Glutamatergic neuron (in vitro differentiated cells): ENCODE results near the gene TMEM176B. TPM values are rescaled to one million over a fixed set of nuclear protein-coding genes. Genes with fewer than 3 reads are reported as not detected.
"Not testable (repeated sequence)": the region's sequence is repeated elsewhere in the genome, so short reads cannot be mapped to it uniquely, and the experiment has no call there.

ENCODE experiments used
- DNase-seq: peaks from one replicate; pipeline ENCODE4 v3.0.0; 2022
- H3K27ac Mint-ChIP-seq: one replicate; pipeline ENCODE4 v1.8.0; 2020; ENCODE audit warnings: mild to moderate bottlenecking, mixed read lengths, inconsistent platforms; ENCODE audit not compliant: unreplicated experiment
- H3K27me3 Mint-ChIP-seq: one replicate; pipeline ENCODE4 v1.8.0; 2020; ENCODE audit warnings: mild to moderate bottlenecking, moderate library complexity, mixed read lengths, inconsistent platforms; ENCODE audit not compliant: unreplicated experiment
- H3K36me3 Mint-ChIP-seq: one replicate; pipeline ENCODE4 v1.8.0; 2020; ENCODE audit warnings: mild to moderate bottlenecking, mixed read lengths, inconsistent platforms; ENCODE audit not compliant: unreplicated experiment
- H3K4me1 Mint-ChIP-seq: one replicate; pipeline ENCODE4 v1.8.0; 2020; ENCODE audit warnings: mild to moderate bottlenecking, low read depth, mixed read lengths, inconsistent platforms; ENCODE audit not compliant: unreplicated experiment
- H3K4me3 Mint-ChIP-seq: one replicate; pipeline ENCODE4 v1.8.0; 2020; ENCODE audit warnings: mild to moderate bottlenecking, mixed read lengths, inconsistent platforms; ENCODE audit not compliant: unreplicated experiment
- H3K9me3 Mint-ChIP-seq: one replicate; pipeline ENCODE4 v1.8.0; 2020; ENCODE audit warnings: mild to moderate bottlenecking, moderate library complexity, mixed read lengths, inconsistent platforms; ENCODE audit not compliant: unreplicated experiment
- total RNA-seq: library from RNA; stranded (reverse); fragmentation: NEBNext Ultra II Directional; extraction: Animal tissue kit (Norgen Biotek cat#: 25700); gene quantifications from one replicate; pipeline ENCODE4 v1.2.1, GENCODE V29; 2021; ENCODE audit not compliant: unreplicated experiment
- TF ChIP-seq, protein P1 (sequence below): fragments of 200-600 bp; sonication (generic); IDR thresholded peaks from one replicate; pipeline ENCODE4 v1.5.0; 2021; ENCODE audit not compliant: partially characterized antibody, unreplicated experiment

The TMEM176B gene
- total RNA-seq, 1 donor from 2014 or later: 0.44 TPM

DNA sequence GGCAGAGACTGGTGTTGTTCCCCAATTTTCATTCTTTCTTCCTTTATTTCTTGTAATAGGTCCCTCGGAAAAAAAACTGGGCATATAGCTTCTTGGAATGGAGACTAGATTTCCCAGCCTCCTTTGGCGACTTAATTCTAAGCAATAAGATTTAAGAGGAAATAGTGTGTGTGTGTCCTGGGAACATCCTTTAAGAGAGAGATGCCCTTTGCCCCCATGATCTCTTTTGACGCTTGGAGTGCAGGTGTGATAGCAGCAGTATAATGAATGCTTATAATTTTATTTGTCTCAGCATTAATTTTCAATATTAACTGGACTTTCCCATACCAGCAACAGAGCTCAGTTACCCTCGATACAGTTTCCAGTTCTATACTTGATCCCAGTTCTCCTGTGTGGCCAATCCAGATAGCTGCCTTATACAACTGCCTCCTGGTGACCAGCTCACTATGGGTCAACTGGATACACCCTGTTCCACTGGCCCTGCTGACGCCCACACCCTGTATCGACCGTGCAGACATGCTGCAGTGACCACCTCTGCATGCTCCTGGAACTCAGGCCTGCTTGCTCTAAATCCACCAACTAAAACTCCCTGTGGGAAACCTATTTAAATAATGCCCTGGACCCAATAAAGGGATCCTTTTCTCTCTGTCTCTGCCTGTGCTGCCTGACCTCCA is 14.3 kb upstream of the TMEM176B start:
- Mint-ChIP-seq H3K4me3 (no peak overlapping the region), H3K36me3 (peaks cover 7% of the 10 kb centered on the region), H3K27me3 (peaks cover 5% of the 10 kb centered on the region), H3K9me3 (peaks cover 10% of the 10 kb centered on the region), H3K27ac (no peak overlapping the region), H3K4me1 (no peaks in the 10 kb centered on the region)
- DNase-seq: no peak
- TF ChIP-seq, protein P1, sequence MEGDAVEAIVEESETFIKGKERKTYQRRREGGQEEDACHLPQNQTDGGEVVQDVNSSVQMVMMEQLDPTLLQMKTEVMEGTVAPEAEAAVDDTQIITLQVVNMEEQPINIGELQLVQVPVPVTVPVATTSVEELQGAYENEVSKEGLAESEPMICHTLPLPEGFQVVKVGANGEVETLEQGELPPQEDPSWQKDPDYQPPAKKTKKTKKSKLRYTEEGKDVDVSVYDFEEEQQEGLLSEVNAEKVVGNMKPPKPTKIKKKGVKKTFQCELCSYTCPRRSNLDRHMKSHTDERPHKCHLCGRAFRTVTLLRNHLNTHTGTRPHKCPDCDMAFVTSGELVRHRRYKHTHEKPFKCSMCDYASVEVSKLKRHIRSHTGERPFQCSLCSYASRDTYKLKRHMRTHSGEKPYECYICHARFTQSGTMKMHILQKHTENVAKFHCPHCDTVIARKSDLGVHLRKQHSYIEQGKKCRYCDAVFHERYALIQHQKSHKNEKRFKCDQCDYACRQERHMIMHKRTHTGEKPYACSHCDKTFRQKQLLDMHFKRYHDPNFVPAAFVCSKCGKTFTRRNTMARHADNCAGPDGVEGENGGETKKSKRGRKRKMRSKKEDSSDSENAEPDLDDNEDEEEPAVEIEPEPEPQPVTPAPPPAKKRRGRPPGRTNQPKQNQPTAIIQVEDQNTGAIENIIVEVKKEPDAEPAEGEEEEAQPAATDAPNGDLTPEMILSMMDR: no peak

DNA sequence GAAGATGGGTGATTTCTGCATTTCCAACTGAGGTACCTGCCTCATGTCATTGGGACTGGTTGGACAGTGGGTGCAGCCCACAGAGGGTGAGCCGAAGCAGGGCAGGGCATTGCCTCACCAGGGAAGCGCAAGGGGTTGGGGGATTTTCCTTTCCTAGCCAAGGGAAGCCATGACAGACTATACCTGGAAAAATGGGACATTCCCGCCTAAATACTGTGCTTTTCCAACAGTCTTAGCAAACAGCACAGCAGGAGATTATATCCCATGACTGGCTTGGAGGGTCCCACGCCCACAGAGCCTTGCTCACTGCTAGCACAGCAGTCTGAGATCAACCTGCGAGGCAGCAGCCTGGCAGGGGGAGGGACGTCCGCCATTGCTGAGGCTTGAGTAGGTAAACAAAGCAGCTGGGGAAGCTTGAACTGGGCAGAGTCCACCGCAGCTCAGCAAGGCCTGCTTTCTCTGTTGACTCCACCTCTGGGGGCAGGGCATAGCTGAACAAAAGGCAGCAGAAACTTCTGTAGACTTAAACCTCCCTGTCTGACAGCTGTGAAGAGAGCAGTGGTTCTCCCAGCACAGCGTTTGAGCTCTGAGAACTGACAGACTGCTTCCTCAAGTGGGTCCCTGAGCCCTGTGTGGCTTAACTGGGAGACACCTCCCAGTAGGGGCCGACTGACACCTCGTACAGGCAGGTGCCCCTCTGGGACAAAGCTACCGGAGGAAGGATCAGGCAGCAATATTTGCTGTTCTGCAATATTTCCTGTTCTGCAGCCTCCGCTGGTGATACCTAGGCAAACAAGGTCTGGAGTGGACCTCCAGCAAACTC is 7.7 kb upstream of the TMEM176B start:
- H3K4me1 Mint-ChIP-seq, H3K9me3 Mint-ChIP-seq, H3K4me3 Mint-ChIP-seq, DNase-seq, H3K27ac Mint-ChIP-seq: not testable (repeated sequence)
- H3K27me3 Mint-ChIP-seq: peaks cover 12% of the 10 kb centered on the region
- peaks cover 13% of the 10 kb centered on the region for H3K36me3 Mint-ChIP-seq

DNA sequence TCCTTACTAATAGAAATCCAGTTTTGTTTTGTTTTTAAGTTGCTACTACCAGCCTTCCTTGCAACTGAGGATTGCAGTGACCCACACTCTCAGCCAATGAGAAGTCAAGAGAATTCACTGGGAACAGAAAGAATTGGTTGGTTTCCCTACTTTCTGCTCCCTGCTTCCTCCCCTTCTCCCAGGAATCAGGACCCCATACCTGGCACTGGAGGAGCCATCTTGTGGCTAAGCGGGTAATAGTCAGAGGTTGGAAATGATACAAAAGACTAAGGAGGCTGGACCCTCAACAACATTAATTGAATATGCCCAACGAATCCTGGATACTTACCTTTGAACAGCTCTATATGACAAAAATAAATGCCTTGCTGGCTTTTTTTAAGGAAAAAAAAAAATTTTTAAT is 6.7 kb upstream of the TMEM176B start:
- H3K4me1 Mint-ChIP-seq: no peaks in the 10 kb centered on the region
- no peak overlapping the region for H3K27ac Mint-ChIP-seq
- no peak for DNase-seq
- H3K27me3 Mint-ChIP-seq: peaks cover 17% of the 10 kb centered on the region
- peaks cover 5% of the 10 kb centered on the region for H3K9me3 Mint-ChIP-seq
- TF ChIP-seq, protein P1: no peak
- H3K36me3 Mint-ChIP-seq: peaks cover 13% of the 10 kb centered on the region
- no peak overlapping the region for H3K4me3 Mint-ChIP-seq

DNA sequence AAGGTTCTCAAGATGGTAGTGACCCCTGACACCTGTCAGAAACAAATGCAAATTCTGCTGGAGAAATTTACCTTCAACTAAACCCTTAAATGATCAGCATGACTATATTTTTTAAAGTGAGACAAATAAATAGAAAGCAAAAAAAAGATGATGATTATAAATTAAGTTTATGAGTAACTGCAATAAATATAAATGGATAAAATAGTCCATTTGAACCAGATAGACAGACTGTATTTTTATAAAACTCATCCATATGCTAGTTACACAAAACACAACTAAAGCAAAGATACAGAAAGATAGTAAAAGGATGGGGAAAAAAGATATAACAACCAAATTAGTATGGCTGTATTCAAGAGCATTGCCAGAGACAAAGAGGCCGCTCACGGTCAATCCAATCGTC is 6.3 kb upstream of the TMEM176B start:
- no peak overlapping the region for H3K27ac Mint-ChIP-seq
- no peak overlapping the region for H3K4me3 Mint-ChIP-seq
- H3K9me3 Mint-ChIP-seq: peaks cover 5% of the 10 kb centered on the region
- H3K36me3 Mint-ChIP-seq: peaks cover 10% of the 10 kb centered on the region
- no peaks in the 10 kb centered on the region for H3K4me1 Mint-ChIP-seq
- DNase-seq: no peak
- H3K27me3 Mint-ChIP-seq: peaks cover 16% of the 10 kb centered on the region
- TF ChIP-seq, protein P1: no peak

DNA sequence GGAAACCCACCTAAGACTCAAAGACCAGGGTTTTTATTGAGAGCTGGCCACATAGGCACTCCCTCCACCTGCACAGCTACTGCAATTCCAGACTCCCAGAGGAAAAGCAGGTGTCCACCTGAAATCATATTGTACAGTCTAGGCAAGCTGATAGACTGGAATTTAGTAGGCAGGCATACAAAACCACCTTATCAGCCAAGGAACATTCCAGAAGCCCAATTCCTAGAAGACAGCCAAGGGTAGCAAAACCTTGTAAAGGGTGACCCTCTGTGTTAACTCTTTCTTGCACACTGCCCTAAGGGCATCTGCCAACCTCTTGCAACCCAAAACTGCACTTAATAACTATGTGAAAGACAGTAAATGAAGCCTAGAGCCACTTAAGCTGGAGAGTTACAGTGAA is 5.7 kb upstream of the TMEM176B start:
- Mint-ChIP-seq H3K9me3 (no peaks in the 10 kb centered on the region), H3K4me1 (peaks cover 2% of the 10 kb centered on the region), H3K27ac (no peak overlapping the region), H3K4me3 (no peak overlapping the region), H3K27me3 (peaks cover 18% of the 10 kb centered on the region), H3K36me3 (peaks cover 10% of the 10 kb centered on the region)
- DNase-seq: no peak
- TF ChIP-seq, protein P1: no peak
